Mesothelial cell of epicardium (in vitro differentiated cells): ENCODE measurements around the gene FOXI3. TPM values are rescaled to one million over a fixed set of nuclear protein-coding genes. Genes with fewer than 3 reads are reported as not detected.

Source experiments
- DNase-seq, 2 experiments: peaks; one replicate each; pipeline ENCODE4 v3.0.0; 2021; ENCODE audit warnings: low spot score in 2 of 2; ENCODE audit not compliant: unreplicated experiment in 2 of 2
- H3K27ac Mint-ChIP-seq: 2 replicates; pipeline ENCODE4 v1.8.0; 2021; ENCODE audit warnings: mixed read lengths
- H3K27me3 Mint-ChIP-seq: 2 replicates; pipeline ENCODE4 v1.8.0; 2021; ENCODE audit warnings: low read depth, mixed read lengths
- H3K36me3 Mint-ChIP-seq: 2 replicates; pipeline ENCODE4 v1.8.0; 2021; ENCODE audit warnings: mixed read lengths
- H3K4me1 Mint-ChIP-seq: 2 replicates; pipeline ENCODE4 v1.8.0; 2021; ENCODE audit warnings: mixed read lengths
- H3K4me3 Mint-ChIP-seq: 2 replicates; pipeline ENCODE4 v1.8.0; 2021; ENCODE audit warnings: mild to moderate bottlenecking, moderate library complexity, mixed read lengths
- H3K9me3 Mint-ChIP-seq: 2 replicates; pipeline ENCODE4 v1.8.0; 2021; ENCODE audit warnings: mixed read lengths
- CTCF ChIP-seq: fragments of 200-600 bp; sonication (generic); IDR thresholded peaks from one replicate; pipeline ENCODE4 v1.5.0; 2021; ENCODE audit warnings: antibody characterized with exemption; ENCODE audit not compliant: unreplicated experiment
- total RNA-seq: library from RNA; stranded (reverse); gene quantifications from 3 replicates; pipeline ENCODE4 v1.2.1, GENCODE V29; 2021

The FOXI3 gene
- 0.24 to 0.40 TPM (median 0.27 TPM) in 3 replicates for total RNA-seq

GRCh38 chr2:88452565-88452905, at the start of gene FOXI3:
TSS of gene FOXI3 (minus strand) at chr2:88452693. CDS start at chr2:88452535, 158 bp downstream.
- DNase-seq = no peak
- H3K36me3 Mint-ChIP-seq = no peaks in the 10 kb centered on the region
- H3K27ac Mint-ChIP-seq = peak within 1 kb of the TSS; percentile 44
- no peaks in the 10 kb centered on the region for H3K9me3 Mint-ChIP-seq
- TF ChIP-seq CTCF = no peak
- peaks cover 5% of the 10 kb centered on the region for H3K4me1 Mint-ChIP-seq
- H3K27me3 Mint-ChIP-seq = peaks cover 62% of the 10 kb centered on the region
- peak within 1 kb of the TSS; percentile 71 for H3K4me3 Mint-ChIP-seq

- H3K36me3 Mint-ChIP-seq = no peaks in the 10 kb centered on the region
- no peak overlapping the region for H3K27ac Mint-ChIP-seq
- DNase-seq = no peak
These were observed 48.2 kb upstream of the FOXI3 start for GRCh38 chr2:88500691-88501090.

GRCh38 chr2:88499204-88499603, 46.7 kb upstream of the FOXI3 start:
- Mint-ChIP-seq H3K27ac (no peak overlapping the region), H3K4me1 (no peaks in the 10 kb centered on the region), H3K4me3 (no peak overlapping the region), H3K36me3 (no peaks in the 10 kb centered on the region), H3K27me3 (no peaks in the 10 kb centered on the region), H3K9me3 (peaks cover 12% of the 10 kb centered on the region)
- no peak for TF ChIP-seq CTCF
- no peak for DNase-seq

More at GRCh38 chr2:88500691-88501090, 48.2 kb upstream of the FOXI3 start:
- no peaks in the 10 kb centered on the region for H3K4me1 Mint-ChIP-seq
- peaks cover 12% of the 10 kb centered on the region for H3K9me3 Mint-ChIP-seq
- no peak overlapping the region for H3K4me3 Mint-ChIP-seq
- no peaks in the 10 kb centered on the region for H3K27me3 Mint-ChIP-seq
- TF ChIP-seq CTCF = no peak

- H3K4me1 Mint-ChIP-seq = peaks cover 2% of the 10 kb centered on the region
- no peaks in the 10 kb centered on the region for H3K36me3 Mint-ChIP-seq
- no peak overlapping the region for H3K27ac Mint-ChIP-seq
- no peak for DNase-seq
- TF ChIP-seq CTCF = no peak
- H3K4me3 Mint-ChIP-seq = no peak overlapping the region
- no peaks in the 10 kb centered on the region for H3K27me3 Mint-ChIP-seq
- no peaks in the 10 kb centered on the region for H3K9me3 Mint-ChIP-seq
These were observed 41.0 kb upstream of the FOXI3 start for GRCh38 chr2:88493481-88493880.

- Mint-ChIP-seq H3K4me3 (no peak overlapping the region), H3K9me3 (no peaks in the 10 kb centered on the region), H3K27me3 (no peaks in the 10 kb centered on the region), H3K27ac (no peak overlapping the region), H3K36me3 (no peaks in the 10 kb centered on the region), H3K4me1 (peaks cover 2% of the 10 kb centered on the region)
- TF ChIP-seq CTCF = no peak
- DNase-seq = no peak
These were observed 39.5 kb upstream of the FOXI3 start for GRCh38 chr2:88492002-88492401.

- H3K36me3 Mint-ChIP-seq = no peaks in the 10 kb centered on the region
- DNase-seq = no peak
- H3K9me3 Mint-ChIP-seq = no peaks in the 10 kb centered on the region
- H3K27ac Mint-ChIP-seq = no peak overlapping the region
- no peak overlapping the region for H3K4me3 Mint-ChIP-seq
- H3K27me3 Mint-ChIP-seq = no peaks in the 10 kb centered on the region
- peaks cover 2% of the 10 kb centered on the region for H3K4me1 Mint-ChIP-seq
- TF ChIP-seq CTCF = no peak
These were observed 36.7 kb upstream of the FOXI3 start for GRCh38 chr2:88489181-88489580.
